Measurements from ENCODE around the gene CCDC9B.

CCDC9B gene

GRCh38 chr15:40295297-40295696 is 45.4 kb downstream of the CCDC9B start:
- Histone ChIP-seq H3K9me3 (ENCODE audit: control insufficient read depth, insufficient read depth, low read length) (0 out of 2 replicates have a peak, but pooled peaks cover under 1% of the 10 kb centered on the region), H3K27me3 (ENCODE audit: control insufficient read depth, insufficient read depth, low read length) (peaks cover 40% of the 10 kb centered on the region), H3K4me1 (ENCODE audit: control insufficient read depth, insufficient read depth, low read length) (peaks cover 8% of the 10 kb centered on the region), H3K36me3 (ENCODE audit: control insufficient read depth, insufficient read depth, low read length) (no peaks in the 10 kb centered on the region), H3K9ac (ENCODE audit: low read depth, low read length) (no peak overlapping the region), H3K4me3 (ENCODE audit: low read depth, low read length) (no peak overlapping the region), H3K27ac (ENCODE audit: low read depth, low read length) (no peak overlapping the region)

DNA sequence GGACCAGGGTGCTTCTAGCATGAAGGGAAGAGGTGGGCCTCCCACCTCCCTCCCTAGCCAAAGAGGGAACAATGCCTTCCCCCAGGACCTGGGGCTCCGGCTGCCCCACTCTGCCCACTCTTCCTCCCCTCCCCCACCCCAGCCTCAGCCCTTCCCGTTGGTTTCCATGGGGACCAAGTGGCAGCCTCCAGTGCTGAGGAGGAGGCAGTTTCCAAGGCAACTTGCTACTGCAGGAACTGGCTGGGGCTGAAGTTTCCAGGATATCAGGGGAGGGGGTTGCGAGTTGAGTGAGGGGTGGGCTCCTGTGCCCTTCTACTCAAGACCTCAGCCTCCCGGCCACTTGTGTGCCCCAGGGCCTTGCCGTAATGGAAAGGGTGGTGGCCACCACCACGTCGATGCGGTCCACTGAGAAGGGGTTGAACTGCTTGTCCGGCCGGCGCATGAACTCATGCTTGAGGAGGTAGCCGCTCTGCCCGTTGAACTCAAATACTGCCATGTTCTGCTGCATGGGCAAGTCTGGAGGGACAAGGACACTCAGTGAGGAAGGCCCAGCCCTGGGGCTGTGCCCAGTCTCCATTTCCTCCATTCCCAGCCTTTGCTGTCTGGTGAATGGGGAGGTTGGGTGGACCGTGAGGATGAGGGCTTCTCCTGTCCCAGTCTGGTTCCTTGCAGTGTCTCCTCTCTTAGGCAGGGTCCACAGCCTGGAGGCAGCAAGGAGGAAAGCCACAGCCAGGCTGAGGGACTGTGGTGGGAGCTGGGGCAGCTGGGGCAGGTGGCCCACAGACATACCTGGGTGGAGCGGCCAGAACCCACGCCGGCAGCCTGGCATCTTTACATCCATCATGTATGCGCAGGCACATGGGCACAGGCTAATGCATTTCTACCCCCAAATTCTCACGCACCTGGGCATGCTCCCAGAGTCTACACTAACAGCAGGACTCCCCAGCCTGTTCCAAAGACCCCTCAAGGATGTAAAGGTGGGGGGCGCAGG is 46.5 kb downstream of the CCDC9B start:
- H3K9ac ChIP-seq (ENCODE audit: low read depth, low read length) = no peak overlapping the region
- no peak overlapping the region for H3K4me3 ChIP-seq (ENCODE audit: low read depth, low read length)
- H3K4me1 ChIP-seq (ENCODE audit: control insufficient read depth, insufficient read depth, low read length) = peaks cover 11% of the 10 kb centered on the region
- H3K36me3 ChIP-seq (ENCODE audit: control insufficient read depth, insufficient read depth, low read length) = no peaks in the 10 kb centered on the region
- H3K9me3 ChIP-seq (ENCODE audit: control insufficient read depth, insufficient read depth, low read length) = no peaks in the 10 kb centered on the region
- H3K27ac ChIP-seq (ENCODE audit: low read depth, low read length) = no peak overlapping the region
- H3K27me3 ChIP-seq (ENCODE audit: control insufficient read depth, insufficient read depth, low read length) = peaks cover 49% of the 10 kb centered on the region

DNA sequence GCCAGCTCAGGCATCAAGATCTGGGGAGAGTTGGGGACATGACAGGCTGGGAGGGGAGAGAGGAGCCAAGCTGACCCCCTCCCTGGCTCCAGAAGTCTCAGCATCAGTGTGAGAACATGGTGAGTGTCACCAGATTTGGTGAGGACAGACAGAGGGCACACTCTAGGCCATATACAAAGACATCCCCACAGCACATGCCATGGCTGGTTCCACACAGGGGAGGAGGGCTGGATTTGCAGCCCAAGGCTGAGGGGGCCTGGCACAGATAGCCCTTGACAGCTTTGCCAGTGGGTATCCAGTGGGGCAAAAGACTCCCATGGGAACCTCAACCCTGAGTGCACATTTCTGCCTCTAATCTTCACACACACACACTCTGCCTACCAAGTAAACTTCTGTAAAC is 47.7 kb downstream of the CCDC9B start:
- H3K9ac ChIP-seq (ENCODE audit: low read depth, low read length) = no peak overlapping the region
- H3K27me3 ChIP-seq (ENCODE audit: control insufficient read depth, insufficient read depth, low read length) = peaks cover 51% of the 10 kb centered on the region
- no peaks in the 10 kb centered on the region for H3K9me3 ChIP-seq (ENCODE audit: control insufficient read depth, insufficient read depth, low read length)
- no peak overlapping the region for H3K27ac ChIP-seq (ENCODE audit: low read depth, low read length)
- peaks cover 11% of the 10 kb centered on the region for H3K4me1 ChIP-seq (ENCODE audit: control insufficient read depth, insufficient read depth, low read length)
- H3K4me3 ChIP-seq (ENCODE audit: low read depth, low read length) = no peak overlapping the region
- no peaks in the 10 kb centered on the region for H3K36me3 ChIP-seq (ENCODE audit: control insufficient read depth, insufficient read depth, low read length)

DNA sequence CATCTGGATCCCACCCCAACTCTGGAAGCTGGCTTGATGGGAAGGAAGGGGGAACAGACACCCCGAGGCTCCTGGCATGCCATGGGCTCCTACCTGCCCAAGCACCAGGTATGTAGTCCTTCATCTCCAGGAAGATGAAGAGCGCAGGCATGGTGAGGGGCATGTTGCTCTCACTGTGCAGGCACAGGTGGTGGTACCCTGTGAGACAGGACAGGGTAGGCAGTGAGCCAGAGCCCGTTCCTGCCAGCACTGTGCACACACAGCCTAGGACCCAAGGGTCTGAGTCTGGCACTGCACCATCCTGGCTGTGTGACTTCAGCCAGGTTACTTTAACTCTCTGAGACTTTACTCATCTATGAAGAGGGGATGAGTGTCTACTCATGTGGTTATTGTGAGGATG is 48.5 kb downstream of the CCDC9B start:
- no peak overlapping the region for H3K27ac ChIP-seq (ENCODE audit: low read depth, low read length)
- no peaks in the 10 kb centered on the region for H3K9me3 ChIP-seq (ENCODE audit: control insufficient read depth, insufficient read depth, low read length)
- H3K27me3 ChIP-seq (ENCODE audit: control insufficient read depth, insufficient read depth, low read length) = peaks cover 57% of the 10 kb centered on the region
- peaks cover 11% of the 10 kb centered on the region for H3K4me1 ChIP-seq (ENCODE audit: control insufficient read depth, insufficient read depth, low read length)
- H3K36me3 ChIP-seq (ENCODE audit: control insufficient read depth, insufficient read depth, low read length) = no peaks in the 10 kb centered on the region
- no peak overlapping the region for H3K4me3 ChIP-seq (ENCODE audit: low read depth, low read length)
- no peak overlapping the region for H3K9ac ChIP-seq (ENCODE audit: low read depth, low read length)

- no peak overlapping the region for H3K27ac ChIP-seq (ENCODE audit: low read depth, low read length)
- no peak overlapping the region for H3K9ac ChIP-seq (ENCODE audit: low read depth, low read length)
- H3K4me1 ChIP-seq (ENCODE audit: control insufficient read depth, insufficient read depth, low read length) = peaks cover 14% of the 10 kb centered on the region
- H3K4me3 ChIP-seq (ENCODE audit: low read depth, low read length) = peak overlapping the region; percentile 53; the same call in 1 of the 2 replicates
- H3K9me3 ChIP-seq (ENCODE audit: control insufficient read depth, insufficient read depth, low read length) = no peaks in the 10 kb centered on the region
- no peaks in the 10 kb centered on the region for H3K36me3 ChIP-seq (ENCODE audit: control insufficient read depth, insufficient read depth, low read length)
- peaks cover 61% of the 10 kb centered on the region for H3K27me3 ChIP-seq (ENCODE audit: control insufficient read depth, insufficient read depth, low read length)
Observed at GRCh38 chr15:40290918-40291574, 49.7 kb downstream of the CCDC9B start.

DNA sequence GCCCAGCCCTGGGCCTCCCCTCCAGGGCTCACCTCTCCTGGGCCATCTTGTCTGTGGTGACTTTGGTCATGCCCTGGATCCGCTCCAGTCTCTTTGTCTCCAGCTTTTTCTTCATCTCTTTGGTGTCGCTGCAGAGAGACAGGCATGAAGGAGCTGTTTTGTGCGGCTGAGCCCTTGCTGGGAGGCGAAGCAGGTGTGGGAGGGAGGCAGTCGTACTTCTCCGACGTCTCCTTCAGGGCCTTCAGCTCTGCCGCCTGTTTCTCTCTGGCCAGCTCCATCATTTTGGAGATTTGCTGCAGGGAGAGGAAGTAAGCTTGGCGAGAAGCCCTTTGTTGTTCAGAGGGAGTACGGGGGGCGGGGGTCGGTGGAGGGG is 50.2 kb downstream of the CCDC9B start:
- no peaks in the 10 kb centered on the region for H3K9me3 ChIP-seq (ENCODE audit: control insufficient read depth, insufficient read depth, low read length)
- peaks cover 66% of the 10 kb centered on the region for H3K27me3 ChIP-seq (ENCODE audit: control insufficient read depth, insufficient read depth, low read length)
- peaks cover 19% of the 10 kb centered on the region for H3K4me1 ChIP-seq (ENCODE audit: control insufficient read depth, insufficient read depth, low read length)
- H3K4me3 ChIP-seq (ENCODE audit: low read depth, low read length) = no peak overlapping the region; the same call in 1 of the 2 replicates
- no peak overlapping the region for H3K27ac ChIP-seq (ENCODE audit: low read depth, low read length)
- H3K9ac ChIP-seq (ENCODE audit: low read depth, low read length) = no peak overlapping the region
- no peaks in the 10 kb centered on the region for H3K36me3 ChIP-seq (ENCODE audit: control insufficient read depth, insufficient read depth, low read length)

DNA sequence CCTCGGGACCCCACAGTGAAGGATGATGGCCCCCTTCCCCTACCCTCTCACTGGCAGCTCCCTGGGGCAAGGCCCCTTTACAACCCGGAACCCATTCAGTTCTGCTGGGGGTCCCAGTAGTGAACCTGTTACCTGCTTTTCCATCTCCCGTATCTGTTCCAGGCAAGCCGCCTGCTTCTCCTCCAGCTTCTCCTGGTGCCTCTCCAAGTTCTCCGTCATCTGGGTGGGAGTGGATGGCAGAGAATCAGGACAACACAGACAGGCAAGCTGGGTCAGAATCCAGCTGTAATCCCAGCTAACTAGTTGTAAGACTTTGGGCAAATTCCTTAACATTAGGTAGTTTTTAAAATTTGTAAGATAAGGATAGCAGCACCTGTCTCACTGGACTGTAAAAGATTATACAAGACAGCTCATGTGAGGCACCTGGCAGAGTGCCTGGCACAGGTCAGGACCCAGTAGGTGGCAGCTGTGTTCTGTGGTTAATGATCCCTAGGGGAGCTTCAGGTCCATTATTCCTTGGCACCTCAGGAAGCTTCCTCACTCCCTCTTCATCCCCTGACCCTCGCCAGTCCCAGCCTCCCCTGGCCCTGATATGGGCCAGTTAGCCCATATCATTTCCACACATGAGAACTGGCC is 51.5 kb downstream of the CCDC9B start:
- no peaks in the 10 kb centered on the region for H3K9me3 ChIP-seq (ENCODE audit: control insufficient read depth, insufficient read depth, low read length)
- peaks cover 77% of the 10 kb centered on the region for H3K27me3 ChIP-seq (ENCODE audit: control insufficient read depth, insufficient read depth, low read length)
- H3K9ac ChIP-seq (ENCODE audit: low read depth, low read length) = no peak overlapping the region
- H3K4me1 ChIP-seq (ENCODE audit: control insufficient read depth, insufficient read depth, low read length) = peaks cover 27% of the 10 kb centered on the region
- no peaks in the 10 kb centered on the region for H3K36me3 ChIP-seq (ENCODE audit: control insufficient read depth, insufficient read depth, low read length)
- H3K4me3 ChIP-seq (ENCODE audit: low read depth, low read length) = no peak overlapping the region
- no peak overlapping the region for H3K27ac ChIP-seq (ENCODE audit: low read depth, low read length)

GRCh38 chr15:40287968-40288367 is 52.8 kb downstream of the CCDC9B start:
- no peak overlapping the region for H3K27ac ChIP-seq (ENCODE audit: low read depth, low read length)
- H3K36me3 ChIP-seq (ENCODE audit: control insufficient read depth, insufficient read depth, low read length) = no peaks in the 10 kb centered on the region
- peaks cover 35% of the 10 kb centered on the region for H3K4me1 ChIP-seq (ENCODE audit: control insufficient read depth, insufficient read depth, low read length)
- no peaks in the 10 kb centered on the region for H3K9me3 ChIP-seq (ENCODE audit: control insufficient read depth, insufficient read depth, low read length)
- H3K4me3 ChIP-seq (ENCODE audit: low read depth, low read length) = no peak overlapping the region
- no peak overlapping the region for H3K9ac ChIP-seq (ENCODE audit: low read depth, low read length)
- H3K27me3 ChIP-seq (ENCODE audit: control insufficient read depth, insufficient read depth, low read length) = peaks cover 77% of the 10 kb centered on the region

DNA sequence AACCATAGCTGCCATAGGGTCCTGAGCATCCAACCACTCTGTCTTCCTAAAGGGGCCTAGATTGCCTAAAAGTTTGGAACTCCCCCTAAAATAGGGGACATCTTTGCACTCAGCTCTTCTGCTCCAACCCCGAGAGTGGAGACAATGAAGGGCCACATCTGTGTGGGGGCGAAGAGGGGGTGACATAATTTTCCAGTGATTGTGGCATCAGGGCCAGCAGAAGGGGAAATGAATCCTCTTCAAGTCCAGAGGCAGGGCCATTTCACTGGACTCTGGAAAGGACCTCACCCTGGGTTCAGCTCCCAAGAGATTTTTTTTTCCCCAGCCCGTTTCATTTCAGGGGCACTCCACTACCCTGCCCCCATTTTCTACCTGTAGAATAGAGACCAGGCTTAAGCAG is 53.2 kb downstream of the CCDC9B start:
- H3K9me3 ChIP-seq (ENCODE audit: control insufficient read depth, insufficient read depth, low read length) = no peaks in the 10 kb centered on the region
- H3K4me1 ChIP-seq (ENCODE audit: control insufficient read depth, insufficient read depth, low read length) = peaks cover 35% of the 10 kb centered on the region
- peaks cover 77% of the 10 kb centered on the region for H3K27me3 ChIP-seq (ENCODE audit: control insufficient read depth, insufficient read depth, low read length)
- H3K27ac ChIP-seq (ENCODE audit: low read depth, low read length) = no peak overlapping the region
- H3K9ac ChIP-seq (ENCODE audit: low read depth, low read length) = no peak overlapping the region
- H3K4me3 ChIP-seq (ENCODE audit: low read depth, low read length) = no peak overlapping the region
- no peaks in the 10 kb centered on the region for H3K36me3 ChIP-seq (ENCODE audit: control insufficient read depth, insufficient read depth, low read length)

DNA sequence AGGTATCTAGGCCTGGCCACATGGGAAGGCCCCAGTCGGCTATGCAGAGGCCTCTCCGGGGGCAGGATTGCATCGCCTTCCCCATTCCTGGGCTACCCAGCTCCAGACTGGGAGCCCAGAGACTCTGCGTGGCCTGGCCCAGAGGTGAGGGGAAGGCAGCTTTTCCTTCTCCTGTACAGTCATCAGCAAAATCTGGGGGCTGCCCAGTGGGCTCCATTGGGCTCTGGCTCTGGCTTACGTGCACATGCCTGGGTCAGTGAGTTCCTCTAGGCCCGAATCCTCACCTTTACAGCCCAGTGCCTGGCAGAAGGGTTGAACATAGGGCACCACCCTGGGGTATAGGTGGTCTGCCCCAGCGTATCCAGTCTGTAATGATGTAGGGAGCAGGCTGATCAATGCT is 53.9 kb downstream of the CCDC9B start:
- no peak overlapping the region for H3K9ac ChIP-seq (ENCODE audit: low read depth, low read length)
- H3K27ac ChIP-seq (ENCODE audit: low read depth, low read length) = no peak overlapping the region
- no peaks in the 10 kb centered on the region for H3K36me3 ChIP-seq (ENCODE audit: control insufficient read depth, insufficient read depth, low read length)
- H3K27me3 ChIP-seq (ENCODE audit: control insufficient read depth, insufficient read depth, low read length) = peaks cover 77% of the 10 kb centered on the region
- peaks cover 33% of the 10 kb centered on the region for H3K4me1 ChIP-seq (ENCODE audit: control insufficient read depth, insufficient read depth, low read length)
- no peak overlapping the region for H3K4me3 ChIP-seq (ENCODE audit: low read depth, low read length)
- no peaks in the 10 kb centered on the region for H3K9me3 ChIP-seq (ENCODE audit: control insufficient read depth, insufficient read depth, low read length)
